NCI-H128 (cell line): ENCODE results near the gene GAGE2A.
"Not testable (repeated sequence)": the region's sequence is repeated elsewhere in the genome, so short reads cannot be mapped to it uniquely, and the experiment has no call there.

Experiments used
- DNase-seq: peaks from one replicate; lab custom pipeline; 2025; ENCODE audit not compliant: unreplicated experiment; lab: John Stamatoyannopoulos, UW

The GAGE2A gene

GRCh38 chrX:49589196-49589595 lies at the start of gene GAGE2A:
GAGE2A (plus strand) TSS chrX:49589496; CDS start chrX:49590651, 1,155 bp downstream.
- not testable (repeated sequence) for DNase-seq

- DNase-seq: not testable (repeated sequence)
These were observed 47.9 kb upstream of the GAGE2A start, which contains the start of gene GAGE12D for GRCh38 chrX:49541433-49541832. GAGE12D (plus strand) TSS chrX:49541733; CDS start chrX:49542888, 1,155 bp downstream.

- DNase-seq: not testable (repeated sequence)
These were observed 38.3 kb upstream of the GAGE2A start, which contains the start of gene GAGE12E for GRCh38 chrX:49550989-49551388. GAGE12E (plus strand) TSS chrX:49551289; CDS start chrX:49552444, 1,155 bp downstream.

- DNase-seq: not testable (repeated sequence)
These were observed 28.8 kb upstream of the GAGE2A start, which contains the start of gene GAGE12F for GRCh38 chrX:49560542-49560941. GAGE12F (plus strand) TSS chrX:49560842; CDS start chrX:49561997, 1,155 bp downstream.

- DNase-seq: not testable (repeated sequence)
These were observed 20.6 kb upstream of the GAGE2A start for GRCh38 chrX:49568728-49569127.

- not testable (repeated sequence) for DNase-seq
These were observed 20.1 kb upstream of the GAGE2A start for GRCh38 chrX:49569152-49569551.

- DNase-seq: not testable (repeated sequence)
These were observed 19.2 kb upstream of the GAGE2A start, which contains the start of gene GAGE12G for GRCh38 chrX:49570100-49570499. GAGE12G (plus strand) TSS chrX:49570400; CDS start chrX:49571555, 1,155 bp downstream.

- not testable (repeated sequence) for DNase-seq
These were observed 9.6 kb upstream of the GAGE2A start, which contains the start of gene GAGE12H for GRCh38 chrX:49579649-49580048. GAGE12H (plus strand) TSS chrX:49579949; CDS start chrX:49581104, 1,155 bp downstream.

GRCh38 chrX:49589769-49590478 lies 628 bp downstream of the GAGE2A start:
- DNase-seq: not testable (repeated sequence)

GRCh38 chrX:49590488-49590887 lies 1.2 kb downstream of the GAGE2A start:
- DNase-seq: not testable (repeated sequence)

GRCh38 chrX:49598720-49599119 lies 9.4 kb downstream of the GAGE2A start, which contains the start of gene GAGE1:
GAGE1 (plus strand) TSS chrX:49599020; CDS start chrX:49600175, 1,155 bp downstream.
- DNase-seq: not testable (repeated sequence)

- no peak for DNase-seq
These were observed 21.5 kb downstream of the GAGE2A start for GRCh38 chrX:49610718-49611310.

GRCh38 chrX:49618574-49618973 lies 29.3 kb downstream of the GAGE2A start:
- DNase-seq: no peak

GRCh38 chrX:49627086-49627777 lies 37.9 kb downstream of the GAGE2A start:
- DNase-seq: no peak

GRCh38 chrX:49644991-49645637 lies 55.8 kb downstream of the GAGE2A start:
- DNase-seq: no peak
